B cell (primary cell): Measurements from ENCODE around the gene ZBTB16. TPM values are rescaled to one million over a fixed set of nuclear protein-coding genes. Genes with fewer than 3 reads are reported as not detected.

Experiments used
- ATAC-seq: fragments of 200-7000 bp; cut with Tn5 transposase; one replicate; pipeline ENCODE4 v1.10.0; 2021; ENCODE audit warnings: low read depth, mild to moderate bottlenecking, moderate number of reproducible peaks, moderate library complexity
- CTCF ChIA-PET: fragments of 350-600 bp; sonication (Branson Sonifier 250); formaldehyde crosslinking; loops from one replicate; lab custom pipeline; 2021; ENCODE audit warnings: antibody characterized with exemption, inconsistent platforms; lab: Charles Lee
- POLR2A ChIA-PET: fragments of 350-600 bp; sonication (Branson Sonifier 250); formaldehyde crosslinking; loops from one replicate; lab custom pipeline; 2021; ENCODE audit warnings: antibody characterized with exemption; lab: Charles Lee
- DNase-seq: peaks from one replicate; pipeline ENCODE4 v3.0.0; 2013
- H2AFZ ChIP-seq: 2 replicates; pipeline ENCODE4 v1.6.1; 2012; ENCODE audit warnings: mild to moderate bottlenecking, low read depth, low read length; ENCODE audit not compliant: insufficient read depth, poor library complexity, severe bottlenecking
- H3K27ac ChIP-seq, 2 donors: 1 replicate in 1 of 2; 2 replicates in 1 of 2; pipeline ENCODE4 v1.5.1; 2012 to 2013; ENCODE audit warnings: low read length in 2 of 2, mild to moderate bottlenecking in 2 of 2, moderate library complexity in 1 of 2
- H3K27me3 ChIP-seq, 4 experiments: fragments of 200-600 bp in 1 of 4; sonication (generic) in 1 of 4; replicated peaks in 1 of 4; 1 replicate in 2 of 4; 2 replicates in 2 of 4; pipeline versions ENCODE4 v1.6.1 to v1.7.0; 2013 to 2016; ENCODE audit warnings: low read length in 3 of 4, mild to moderate bottlenecking in 2 of 4, mixed read lengths in 1 of 4, moderate library complexity in 1 of 4; ENCODE audit not compliant: insufficient read depth in 4 of 4, control insufficient read depth in 3 of 4; ENCODE audit errors: control extremely low read depth in 1 of 4
- H3K36me3 ChIP-seq, 2 experiments: replicated peaks in 1 of 2; 1 replicate in 1 of 2; 2 replicates in 1 of 2; pipeline versions ENCODE4 v1.6.1 to v1.7.1; 2013; ENCODE audit warnings: low read length in 1 of 2; ENCODE audit not compliant: insufficient read depth in 2 of 2, control insufficient read depth in 1 of 2; ENCODE audit errors: control extremely low read depth in 1 of 2, extremely low read depth in 1 of 2
- H3K4me1 ChIP-seq, 2 donors: fragments of 200-600 bp in 1 of 2; sonication (generic) in 1 of 2; 1 replicate in 1 of 2; 2 replicates in 1 of 2; pipeline versions ENCODE4 v1.5.1 to v1.6.1; 2013 to 2017; ENCODE audit warnings: low read length in 2 of 2; ENCODE audit not compliant: control insufficient read depth in 2 of 2, insufficient read depth in 2 of 2
- H3K4me2 ChIP-seq: replicated peaks from 2 replicates; pipeline ENCODE3; 2012; ENCODE audit warnings: mild to moderate bottlenecking, low read depth, low read length; ENCODE audit not compliant: poor library complexity, severe bottlenecking
- H3K4me3 ChIP-seq, 5 experiments: fragments of 200-600 bp in 1 of 5; sonication (generic) in 1 of 5; 1 replicate in 3 of 5; 2 replicates in 2 of 5; pipeline versions ENCODE4 v1.5.1 to v1.7.0; 2011 to 2016; ENCODE audit warnings: low read length in 4 of 5, mild to moderate bottlenecking in 4 of 5, low read depth in 2 of 5, control low read depth in 1 of 5, moderate library complexity in 1 of 5; ENCODE audit not compliant: insufficient read depth in 1 of 5; ENCODE audit errors: control extremely low read depth in 1 of 5, extremely low read depth in 1 of 5
- H3K79me2 ChIP-seq: fragments of 200-600 bp; sonication (generic); one replicate; pipeline ENCODE4 v1.6.0; 2016; ENCODE audit warnings: low read length; ENCODE audit not compliant: control insufficient read depth, insufficient read depth
- H3K9ac ChIP-seq: fragments of 200-600 bp; sonication (generic); 2 replicates; pipeline ENCODE4 v1.6.1; 2017; ENCODE audit warnings: mild to moderate bottlenecking, low read length, moderate library complexity
- H3K9me3 ChIP-seq, 3 donors: one replicate each; pipeline versions ENCODE4 v1.6.1 to v1.7.1; 2013; ENCODE audit warnings: low read length in 2 of 3; ENCODE audit not compliant: control insufficient read depth in 2 of 3, insufficient read depth in 1 of 3; ENCODE audit errors: control extremely low read depth in 1 of 3
- H4K20me1 ChIP-seq: 2 replicates; pipeline ENCODE4 v1.6.0; 2012; ENCODE audit warnings: mild to moderate bottlenecking, low read length; ENCODE audit not compliant: insufficient read depth, control insufficient read depth, poor library complexity, severe bottlenecking
- H3K27ac Mint-ChIP-seq: one replicate; pipeline ENCODE4 v1.8.0; 2021; ENCODE audit warnings: mixed read lengths
- H3K27me3 Mint-ChIP-seq: one replicate; pipeline ENCODE4 v1.8.0; 2021; ENCODE audit warnings: mixed read lengths
- H3K4me1 Mint-ChIP-seq: one replicate; pipeline ENCODE4 v1.8.0; 2021; ENCODE audit warnings: mixed read lengths
- H3K4me3 Mint-ChIP-seq: one replicate; pipeline ENCODE4 v1.8.0; 2021; ENCODE audit warnings: mixed read lengths
- H3K9me3 Mint-ChIP-seq: one replicate; pipeline ENCODE4 v1.8.0; 2022; ENCODE audit warnings: mixed read lengths; ENCODE audit not compliant: insufficient read depth
- CTCF ChIP-seq: fragments of 200-600 bp; IDR thresholded peaks from one replicate; pipeline ENCODE4 v1.8.0; 2022; ENCODE audit warnings: antibody characterized with exemption, mild to moderate bottlenecking
- EZH2 ChIP-seq: IDR thresholded peaks from 2 replicates; pipeline ENCODE4 v1.6.1; 2012; ENCODE audit warnings: borderline replicate concordance, low read depth, mild to moderate bottlenecking, moderate library complexity, low read length; ENCODE audit not compliant: insufficient read depth, poor library complexity, severe bottlenecking
- WGBS: methylation state at CpG from one replicate; pipeline ENCODE4 v1.1.5; 2013; ENCODE audit warnings: missing lambda C conversion rate; ENCODE audit not compliant: insufficient coverage; 5-methylcytosine and 5-hydroxymethylcytosine counted together
- intact Hi-C: fragments of 100-400 bp; cut with micrococcal nuclease; formaldehyde crosslinking; loops from one replicate; pipeline ENCODE4 v1.10.0; 2022
- polyA plus RNA-seq: library from polyadenylated mRNA; depleted of rRNA; stranded (reverse); fragments of >200 nt; gene quantifications from 2 replicates; pipeline ENCODE4 v1.2.3, GENCODE V29; 2012
- total RNA-seq, 2 donors: library from RNA; stranded (reverse); fragments of 120-200 nt in 1 of 2; gene quantifications; 1 replicate in 1 of 2; 2 replicates in 1 of 2; pipeline versions ENCODE4 v1.2.3 to v1.2.4, GENCODE V29; 2013 to 2022

ZBTB16 gene
- total and polyA plus RNA-seq, 2 donors (not counting 1 experiment from before 2014, with no cell fraction given), result 16.0 to 20.6 TPM

GRCh38 chr11:114075891-114076441 is 16.5 kb downstream of the ZBTB16 start:
- ATAC-seq (peak; percentile 38), DNase-seq (peak; percentile 54)
- intact Hi-C loops, result loop anchor here (2.0 kb wide), 1 partner anchor 15 kb away; no protein-coding TSS in a partner anchor
- no peak for TF ChIP-seq EZH2
- peak; percentile 63 for TF ChIP-seq CTCF
- Mint-ChIP-seq H3K9me3 (no peaks in the 10 kb centered on the region), H3K4me1 (peaks cover 38% of the 10 kb centered on the region), H3K27me3 (peaks cover 58% of the 10 kb centered on the region), H3K27ac (no peak overlapping the region), H3K4me3 (no peak overlapping the region)
- Histone ChIP-seq H3K4me1 (peaks cover 23 to 30% of the 10 kb centered on the region in 2 donors), H3K27ac (no peak overlapping the region), H3K4me3 (no peak overlapping the region), H3K9me3 (no peaks in the 10 kb centered on the region), H4K20me1 (peaks cover 3% of the 10 kb centered on the region), H2AFZ (no peak overlapping the region), H3K79me2 (no peaks in the 10 kb centered on the region), H3K27me3 (peaks cover 0 to 11% (median 0%) of the 10 kb centered on the region in 4 experiments), H3K9ac (no peak overlapping the region), H3K4me2 (no peak overlapping the region), H3K36me3 (no peaks in the 10 kb centered on the region)
- WGBS, result 74% methylated on average over 18 of the region's 18 CpGs
- CTCF ChIA-PET, result no interaction called here
- POLR2A ChIA-PET, result interaction anchor here (0.6 kb wide), 1 partner anchor 95 kb away, joined by 3 read pairs; no protein-coding TSS in a partner anchor

DNA sequence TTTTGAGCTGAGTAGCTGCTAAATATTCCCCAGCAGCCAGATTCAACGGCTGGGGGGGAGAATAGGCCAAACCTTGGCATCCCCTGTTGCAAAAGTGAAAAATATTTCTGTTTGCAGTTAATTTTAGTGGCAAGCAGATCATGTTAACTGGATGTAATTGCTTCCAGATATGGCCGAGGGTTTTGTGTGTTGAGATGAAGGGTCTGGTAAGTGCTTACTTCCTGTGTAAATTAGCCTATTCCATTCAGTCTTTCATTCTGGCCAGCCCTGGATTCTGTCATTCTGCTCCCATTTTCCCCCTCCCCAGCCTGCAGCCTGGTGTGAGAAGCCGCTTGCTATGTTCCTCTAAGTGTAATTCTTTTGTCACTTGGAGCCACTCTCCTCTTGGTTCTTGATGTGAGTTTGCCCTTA is 17.4 kb downstream of the ZBTB16 start:
- peaks cover 38% of the 10 kb centered on the region for H3K4me1 Mint-ChIP-seq
- intact Hi-C loops, result loop anchor here (2.0 kb wide), 1 partner anchor 16 kb away; no protein-coding TSS in a partner anchor
- H3K4me3 ChIP-seq, result peak overlapping the region in 1 of 5 experiments; percentile 29

More for the DNA sequence above, 17.4 kb downstream of the ZBTB16 start:
- TF ChIP-seq EZH2, result no peak
- no peak for TF ChIP-seq CTCF
- H3K27ac ChIP-seq, result no peak overlapping the region
- H3K36me3 ChIP-seq, result no peaks in the 10 kb centered on the region
- POLR2A ChIA-PET, result interaction anchor here (0.6 to 0.7 kb wide), 3 partner anchors 94 to 202 kb away, joined by 3 to 6 read pairs (median 3); no protein-coding TSS in a partner anchor
- peak overlapping the region; percentile 46 for H3K4me2 ChIP-seq
- H2AFZ ChIP-seq, result no peak overlapping the region
- DNase-seq, result no peak
- CTCF ChIA-PET, result no interaction called here
- peaks cover 23 to 30% of the 10 kb centered on the region in 2 donors for H3K4me1 ChIP-seq
- no peaks in the 10 kb centered on the region for H3K9me3 ChIP-seq
- H3K27me3 ChIP-seq, result peaks cover 0 to 10% (median 0%) of the 10 kb centered on the region in 4 experiments
- ATAC-seq, result no peak
- no peaks in the 10 kb centered on the region for H3K79me2 ChIP-seq
- H3K4me3 Mint-ChIP-seq, result peak overlapping the region; percentile 38
- H3K9ac ChIP-seq, result no peak overlapping the region
- H3K27me3 Mint-ChIP-seq, result peaks cover 62% of the 10 kb centered on the region
- WGBS, result 14% methylated on average over 1 of the region's 3 CpGs
- H3K27ac Mint-ChIP-seq, result no peak overlapping the region
- no peaks in the 10 kb centered on the region for H3K9me3 Mint-ChIP-seq
- peaks cover 3% of the 10 kb centered on the region for H4K20me1 ChIP-seq
